ENCODE results near the gene TIMM44.

GRCh38 chr19:7986321-7987113 lies 43.1 kb upstream of the TIMM44 start:
- no peak for TF ChIP-seq CTCF (IDR thresholded peaks at IDR 0.05)
- no peak for TF ChIP-seq POLR2A (IDR thresholded peaks at IDR 0.05)

Data from tibial nerve (tissue), 3 donors.